Loucy (cell line): Measurements from ENCODE around the gene DUSP28.

Experiments used
- H2AFZ ChIP-seq: fragments of 200-600 bp; sonication (generic); 2 replicates; pipeline ENCODE4 v1.6.0; 2016; ENCODE audit warnings: antibody characterized with exemption, mild to moderate bottlenecking, low read length, moderate library complexity
- H3F3A ChIP-seq: fragments of 200-600 bp; 2 replicates; pipeline ENCODE4 v1.6.0; 2016; ENCODE audit warnings: antibody characterized with exemption, low read depth, mild to moderate bottlenecking
- H3K27me3 ChIP-seq: fragments of 200-600 bp; sonication (generic); 2 replicates; pipeline ENCODE4 v1.6.1; 2014; ENCODE audit warnings: low read length, mild to moderate bottlenecking; ENCODE audit not compliant: insufficient read depth, poor library complexity, severe bottlenecking
- H3K36me3 ChIP-seq: fragments of 200-600 bp; sonication (generic); 2 replicates; pipeline ENCODE4 v1.6.1; 2016; ENCODE audit warnings: low read length; ENCODE audit not compliant: insufficient read depth
- H3K4me1 ChIP-seq: fragments of 200-600 bp; sonication (generic); 2 replicates; pipeline ENCODE4 v1.5.1; 2014; ENCODE audit warnings: low read length, mild to moderate bottlenecking; ENCODE audit not compliant: insufficient read depth, poor library complexity, severe bottlenecking
- H3K4me2 ChIP-seq: fragments of 200-600 bp; sonication (generic); 2 replicates; pipeline ENCODE4 v1.6.0; 2014; ENCODE audit warnings: antibody characterized with exemption, low read length, low read depth, mild to moderate bottlenecking; ENCODE audit not compliant: poor library complexity, severe bottlenecking
- H3K4me3 ChIP-seq: fragments of 200-600 bp; sonication (generic); 2 replicates; pipeline ENCODE4 v1.5.1; 2014; ENCODE audit warnings: low read length, mild to moderate bottlenecking, mixed read lengths; ENCODE audit not compliant: poor library complexity, severe bottlenecking
- H3K79me2 ChIP-seq: fragments of 200-600 bp; sonication (generic); 2 replicates; pipeline ENCODE4 v1.6.1; 2014; ENCODE audit warnings: low read length; ENCODE audit not compliant: insufficient read depth
- H3K9ac ChIP-seq: fragments of 200-600 bp; sonication (generic); 2 replicates; pipeline ENCODE4 v1.6.0; 2014; ENCODE audit warnings: mild to moderate bottlenecking, low read depth, low read length, moderate library complexity; ENCODE audit not compliant: poor library complexity, severe bottlenecking
- H3K9me2 ChIP-seq: fragments of 200-600 bp; sonication (generic); replicated peaks from 2 replicates; pipeline ENCODE4 v1.6.1; 2016; ENCODE audit warnings: low read depth, low read length, mixed read lengths
- H3K9me3 ChIP-seq: fragments of 200-600 bp; sonication (generic); 2 replicates; pipeline ENCODE4 v1.6.1; 2014; ENCODE audit warnings: mild to moderate bottlenecking, antibody characterized with exemption, low read length, low read depth; ENCODE audit not compliant: insufficient read depth
- H4K20me1 ChIP-seq: fragments of 200-600 bp; sonication (generic); 2 replicates; pipeline ENCODE4 v1.6.0; 2014; ENCODE audit warnings: antibody characterized with exemption, low read length, mild to moderate bottlenecking; ENCODE audit not compliant: insufficient read depth, poor library complexity, severe bottlenecking
- CTCF ChIP-seq: fragments of 200-600 bp; sonication (generic); conservative IDR thresholded peaks from 2 replicates; pipeline ENCODE4 v1.5.1; 2014; ENCODE audit warnings: mild to moderate bottlenecking, antibody characterized with exemption, low read length
- EZH2phosphoT487 ChIP-seq: fragments of 200-600 bp; IDR thresholded peaks from 2 replicates; pipeline ENCODE4 v1.6.1; 2018; ENCODE audit warnings: antibody characterized with exemption, mild to moderate bottlenecking, moderate library complexity, borderline replicate concordance

The DUSP28 gene

GRCh38 chr2:240514631-240515030 lies 45.5 kb upstream of the DUSP28 start:
- Histone ChIP-seq H3K9me3 (no peaks in the 10 kb centered on the region), H3K36me3 (no peaks in the 10 kb centered on the region), H3K79me2 (no peaks in the 10 kb centered on the region), H3K4me1 (no peaks in the 10 kb centered on the region), H4K20me1 (no peaks in the 10 kb centered on the region), H2AFZ (no peak overlapping the region), H3F3A (no peaks in the 10 kb centered on the region), H3K9ac (no peak overlapping the region), H3K4me2 (no peak overlapping the region), H3K27me3 (no peaks in the 10 kb centered on the region), H3K4me3 (no peak overlapping the region), H3K9me2 (no peaks in the 10 kb centered on the region)
- no peak for TF ChIP-seq EZH2phosphoT487
- TF ChIP-seq CTCF, result no peak

GRCh38 chr2:240517342-240517741 lies 42.8 kb upstream of the DUSP28 start:
- H3K4me3 ChIP-seq, result no peak overlapping the region
- H3K9me3 ChIP-seq, result no peaks in the 10 kb centered on the region
- no peaks in the 10 kb centered on the region for H3F3A ChIP-seq
- H4K20me1 ChIP-seq, result no peaks in the 10 kb centered on the region
- H3K9ac ChIP-seq, result no peak overlapping the region
- no peaks in the 10 kb centered on the region for H3K4me1 ChIP-seq
- no peak overlapping the region for H3K4me2 ChIP-seq
- no peaks in the 10 kb centered on the region for H3K79me2 ChIP-seq
- H2AFZ ChIP-seq, result no peak overlapping the region
- H3K36me3 ChIP-seq, result peaks cover 1% of the 10 kb centered on the region; the same call in 1 of the 2 replicates
- H3K27me3 ChIP-seq, result no peaks in the 10 kb centered on the region
- no peaks in the 10 kb centered on the region for H3K9me2 ChIP-seq
- no peak for TF ChIP-seq EZH2phosphoT487
- TF ChIP-seq CTCF, result no peak

- Histone ChIP-seq H3F3A (no peaks in the 10 kb centered on the region), H3K9me3 (no peaks in the 10 kb centered on the region), H3K79me2 (no peaks in the 10 kb centered on the region), H3K4me1 (no peaks in the 10 kb centered on the region), H3K9ac (no peak overlapping the region), H3K36me3 (peaks cover 15% of the 10 kb centered on the region; the same call in 1 of the 2 replicates), H3K4me3 (no peak overlapping the region), H3K4me2 (no peak overlapping the region), H2AFZ (no peak overlapping the region), H4K20me1 (no peaks in the 10 kb centered on the region), H3K9me2 (no peaks in the 10 kb centered on the region), H3K27me3 (no peaks in the 10 kb centered on the region)
- TF ChIP-seq CTCF (no peak), EZH2phosphoT487 (no peak)
Observed at GRCh38 chr2:240518981-240519380, 41.2 kb upstream of the DUSP28 start.
